Gastrocnemius medialis (tissue), 4 donors: Measurements from ENCODE around the gene GARS1.

Source experiments
- POLR2A ChIP-seq, 2 donors: fragments of 450-650 bp; IDR thresholded peaks; one replicate each; pipeline ENCODE4 v1.6.1; 2017; ENCODE audit warnings: antibody characterized with exemption in 2 of 2, mild to moderate bottlenecking in 2 of 2, moderate library complexity in 2 of 2
- TF ChIP-seq, protein P1 (sequence below), 5 experiments: fragments of 450-650 bp in 3 of 5; fragments of 200-600 bp in 2 of 5; sonication (generic) in 2 of 5; IDR thresholded peaks in 4 of 5; conservative IDR thresholded peaks in 1 of 5; 1 replicate in 4 of 5; 2 replicates in 1 of 5; pipeline ENCODE4 v1.5.1; 2016 to 2019; ENCODE audit warnings: antibody characterized with exemption in 5 of 5, mild to moderate bottlenecking in 3 of 5, moderate library complexity in 3 of 5

GRCh38 chr7:30652698-30653641 lies 58.3 kb downstream of the GARS1 start:
- TF ChIP-seq, protein P1, sequence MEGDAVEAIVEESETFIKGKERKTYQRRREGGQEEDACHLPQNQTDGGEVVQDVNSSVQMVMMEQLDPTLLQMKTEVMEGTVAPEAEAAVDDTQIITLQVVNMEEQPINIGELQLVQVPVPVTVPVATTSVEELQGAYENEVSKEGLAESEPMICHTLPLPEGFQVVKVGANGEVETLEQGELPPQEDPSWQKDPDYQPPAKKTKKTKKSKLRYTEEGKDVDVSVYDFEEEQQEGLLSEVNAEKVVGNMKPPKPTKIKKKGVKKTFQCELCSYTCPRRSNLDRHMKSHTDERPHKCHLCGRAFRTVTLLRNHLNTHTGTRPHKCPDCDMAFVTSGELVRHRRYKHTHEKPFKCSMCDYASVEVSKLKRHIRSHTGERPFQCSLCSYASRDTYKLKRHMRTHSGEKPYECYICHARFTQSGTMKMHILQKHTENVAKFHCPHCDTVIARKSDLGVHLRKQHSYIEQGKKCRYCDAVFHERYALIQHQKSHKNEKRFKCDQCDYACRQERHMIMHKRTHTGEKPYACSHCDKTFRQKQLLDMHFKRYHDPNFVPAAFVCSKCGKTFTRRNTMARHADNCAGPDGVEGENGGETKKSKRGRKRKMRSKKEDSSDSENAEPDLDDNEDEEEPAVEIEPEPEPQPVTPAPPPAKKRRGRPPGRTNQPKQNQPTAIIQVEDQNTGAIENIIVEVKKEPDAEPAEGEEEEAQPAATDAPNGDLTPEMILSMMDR (IDR thresholded peaks at IDR 0.05 in 4 of 5, conservative IDR thresholded peaks at IDR 0.05 in 1 of 5), result no peak
- TF ChIP-seq POLR2A (IDR thresholded peaks at IDR 0.05), result no peak
